Prostate gland (tissue), 2 donors: ENCODE data around the gene PARP8. TPM values are rescaled to one million over a fixed set of nuclear protein-coding genes. Genes with fewer than 3 reads are reported as not detected.

ENCODE experiments used
- DNase-seq: peaks from one replicate; pipeline ENCODE4 v3.0.0-alpha.2; 2019; ENCODE audit warnings: low spot score
- H3K27ac ChIP-seq, 2 donors: fragments of 200-600 bp; sonication (generic); 2 replicates each; pipeline ENCODE4 v1.5.1; 2017 to 2019
- H3K27me3 ChIP-seq: fragments of 200-600 bp; sonication (generic); replicated peaks from 2 replicates; pipeline ENCODE4 v1.5.1; 2019; ENCODE audit not compliant: insufficient read depth
- H3K36me3 ChIP-seq, 2 donors: fragments of 200-600 bp; sonication (generic); 1 replicate in 1 of 2; 2 replicates in 1 of 2; pipeline versions ENCODE4 v1.5.1 to v1.8.1; 2017 to 2019
- H3K4me1 ChIP-seq: fragments of 200-600 bp; sonication (generic); replicated peaks from 2 replicates; pipeline ENCODE4 v1.5.1; 2019
- H3K4me3 ChIP-seq, 2 donors: fragments of 200-600 bp; sonication (generic); 2 replicates each; pipeline ENCODE4 v1.5.1; 2017 to 2019
- H3K9me3 ChIP-seq: fragments of 200-600 bp; sonication (generic); 2 replicates; pipeline ENCODE4 v1.5.1; 2017
- CTCF ChIP-seq, 4 experiments: fragments of 200-600 bp in 2 of 4; fragments of 450-650 bp in 2 of 4; sonication (generic) in 2 of 4; IDR thresholded peaks; 1 replicate in 3 of 4; 2 replicates in 1 of 4; pipeline ENCODE4 v1.5.1; 2016 to 2019; ENCODE audit warnings: antibody characterized with exemption in 4 of 4, mild to moderate bottlenecking in 2 of 4, moderate library complexity in 2 of 4
- POLR2A ChIP-seq: fragments of 450-650 bp; IDR thresholded peaks from one replicate; pipeline ENCODE4 v1.6.1; 2016; ENCODE audit warnings: antibody characterized with exemption, mild to moderate bottlenecking
- POLR2AphosphoS5 ChIP-seq: sonication (generic); formaldehyde crosslinking; IDR thresholded peaks from one replicate; pipeline ENCODE4 v1.6.1; 2017; ENCODE audit warnings: antibody characterized with exemption
- WGBS: methylation state at CpG from one replicate; pipeline ENCODE4 v1.1.5; 2018; 5-methylcytosine and 5-hydroxymethylcytosine counted together
- intact Hi-C: fragments of 100-400 bp; cut with DNase I; formaldehyde crosslinking; loops from one replicate; pipeline ENCODE4 v1.14.2; 2022
- total RNA-seq, 2 donors: library from RNA; depleted of rRNA; stranded (reverse); fragments of >200 nt; gene quantifications; one replicate each; pipeline ENCODE4 v1.1.0, GENCODE V29; 2016

Gene PARP8
- total RNA-seq, 2 donors from 2014 or later, result 21.8 TPM

GRCh38 chr5:50700706-50701105 is 34.3 kb downstream of the PARP8 start:
- WGBS, result 95% methylated on average over 4 of the region's 4 CpGs
- no peak for TF ChIP-seq POLR2AphosphoS5
- TF ChIP-seq CTCF (IDR thresholded peaks at IDR 0.05), result no peak
- no peak for TF ChIP-seq POLR2A
- Histone ChIP-seq H3K4me1 (no peaks in the 10 kb centered on the region), H3K27ac (no peak overlapping the region), H3K4me3 (no peak overlapping the region), H3K36me3 (no peaks in the 10 kb centered on the region), H3K27me3 (no peaks in the 10 kb centered on the region), H3K9me3 (no peaks in the 10 kb centered on the region)
- intact Hi-C loops, result no loop called here
- DNase-seq, result no peak

DNA sequence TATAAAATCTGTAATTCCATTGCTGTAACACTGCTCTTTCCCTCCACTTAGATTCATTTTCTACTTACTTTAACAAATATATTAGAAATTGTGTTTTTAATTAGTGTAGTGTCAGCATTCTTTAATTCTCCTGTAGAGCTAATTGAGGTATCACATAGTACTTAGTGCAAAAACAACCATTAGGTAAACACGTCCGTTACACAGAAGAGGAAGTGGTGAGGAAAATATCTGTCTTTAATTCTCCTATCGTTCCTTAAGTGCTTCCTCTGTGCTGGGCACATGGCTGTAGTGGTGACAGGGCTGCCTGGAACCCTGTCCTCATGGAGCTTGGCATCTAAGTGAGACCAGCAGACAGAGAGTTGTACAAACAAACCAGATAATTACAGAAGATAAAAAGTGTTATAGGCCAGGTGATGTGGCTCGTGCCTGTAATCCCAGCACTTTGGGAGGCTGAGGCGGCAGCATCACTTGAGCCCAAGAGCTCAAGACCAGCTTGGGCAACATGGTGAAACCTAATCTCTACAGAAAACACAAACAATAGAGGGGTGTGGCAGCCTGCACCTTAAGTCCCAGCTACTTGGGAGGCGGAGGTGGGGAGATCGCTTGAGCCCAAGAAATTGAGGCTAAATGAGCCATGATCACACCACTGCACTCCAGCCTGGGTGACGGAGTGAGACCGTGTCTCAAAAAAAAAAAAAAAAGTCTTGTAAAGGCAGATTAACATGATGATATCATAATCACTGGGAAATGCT is 36.4 kb downstream of the PARP8 start:
- H3K27me3 ChIP-seq, result no peaks in the 10 kb centered on the region
- DNase-seq, result no peak
- H3K36me3 ChIP-seq, result no peaks in the 10 kb centered on the region
- TF ChIP-seq CTCF (IDR thresholded peaks at IDR 0.05), result no peak
- no peak for TF ChIP-seq POLR2AphosphoS5
- no peak for TF ChIP-seq POLR2A
- no peak overlapping the region for H3K4me3 ChIP-seq
- H3K27ac ChIP-seq, result no peak overlapping the region
- intact Hi-C loops, result no loop called here
- no peaks in the 10 kb centered on the region for H3K4me1 ChIP-seq
- no peaks in the 10 kb centered on the region for H3K9me3 ChIP-seq
- WGBS, result 93% methylated on average over 9 of the region's 9 CpGs

DNA sequence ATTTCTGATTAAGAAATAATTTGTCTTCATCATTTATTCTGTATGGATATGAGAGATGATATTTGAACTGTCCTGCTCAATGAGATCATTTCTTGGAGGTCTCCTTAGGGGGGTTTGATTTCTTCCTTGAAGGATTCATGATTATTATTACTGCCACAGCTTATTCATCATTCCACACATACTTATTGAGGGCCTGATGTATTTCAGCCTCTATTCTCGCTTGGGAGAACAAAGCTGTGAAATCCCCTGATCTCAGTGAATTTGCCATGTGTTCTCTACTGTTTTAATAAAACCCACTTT is 36.9 kb downstream of the PARP8 start:
- TF ChIP-seq POLR2AphosphoS5, result no peak
- no peak for TF ChIP-seq POLR2A
- TF ChIP-seq CTCF (IDR thresholded peaks at IDR 0.05), result no peak
- Histone ChIP-seq H3K9me3 (no peaks in the 10 kb centered on the region), H3K27me3 (no peaks in the 10 kb centered on the region), H3K36me3 (no peaks in the 10 kb centered on the region), H3K27ac (no peak overlapping the region), H3K4me3 (no peak overlapping the region), H3K4me1 (no peaks in the 10 kb centered on the region)
- DNase-seq, result no peak
- intact Hi-C loops, result no loop called here
- WGBS, result 91% methylated on average over 1 of the region's 1 CpG

- intact Hi-C loops, result no loop called here
- WGBS, result 82% methylated on average over 3 of the region's 3 CpGs
- no peak overlapping the region for H3K27ac ChIP-seq
- no peaks in the 10 kb centered on the region for H3K9me3 ChIP-seq
- H3K27me3 ChIP-seq, result no peaks in the 10 kb centered on the region
- H3K4me3 ChIP-seq, result no peak overlapping the region
- H3K4me1 ChIP-seq, result no peaks in the 10 kb centered on the region
- no peak for DNase-seq
- TF ChIP-seq CTCF (IDR thresholded peaks at IDR 0.05), result no peak
- no peak for TF ChIP-seq POLR2AphosphoS5
- TF ChIP-seq POLR2A, result no peak
- H3K36me3 ChIP-seq, result no peaks in the 10 kb centered on the region
Measured at GRCh38 chr5:50704730-50705129, 38.3 kb downstream of the PARP8 start.

DNA sequence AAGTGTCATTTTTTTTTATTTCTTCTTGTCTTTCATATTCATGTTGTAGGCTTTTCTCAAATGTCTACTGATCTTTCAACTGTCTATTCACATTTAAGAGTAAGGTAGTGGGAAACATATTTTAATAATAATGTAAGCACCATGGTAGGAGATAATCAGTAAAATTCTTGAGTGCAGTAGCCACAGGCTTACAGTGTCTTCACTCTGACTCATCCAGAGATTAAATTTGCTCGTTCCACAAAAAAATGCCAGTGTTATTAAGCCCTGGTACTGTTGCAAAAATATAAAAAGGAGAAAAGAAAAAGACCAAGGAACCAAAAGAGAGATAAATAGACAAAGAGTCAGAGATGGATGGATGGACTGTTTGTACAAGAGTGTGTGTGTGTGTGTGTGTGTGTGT is 43.0 kb downstream of the PARP8 start:
- no peak for DNase-seq

More for the DNA sequence above, 43.0 kb downstream of the PARP8 start:
- Histone ChIP-seq H3K9me3 (no peaks in the 10 kb centered on the region), H3K27ac (no peak overlapping the region), H3K36me3 (no peaks in the 10 kb centered on the region), H3K4me1 (no peaks in the 10 kb centered on the region), H3K27me3 (no peaks in the 10 kb centered on the region), H3K4me3 (no peak overlapping the region)
- 60% methylated on average over 1 of the region's 1 CpG for WGBS
- intact Hi-C loops, result no loop called here
- TF ChIP-seq CTCF (IDR thresholded peaks at IDR 0.05), result no peak
- TF ChIP-seq POLR2A, result no peak
- no peak for TF ChIP-seq POLR2AphosphoS5
